ENCODE data around the gene HSD17B14. TPM values are rescaled to one million over a fixed set of nuclear protein-coding genes. Genes with fewer than 3 reads are reported as not detected.

The HSD17B14 gene
- 8.1 and 11.1 TPM in 2 replicates for polyA plus RNA-seq (2011; rRNA removed)
- polyA plus RNA-seq (2012; cell fraction: cytosol; rRNA removed), result 13.6 and 15.8 TPM in 2 replicates
- polyA plus RNA-seq (2012; cell fraction: nucleus; rRNA removed), result 19.8 and 22.5 TPM in 2 replicates
- polyA plus RNA-seq (2017; fragmentation: RNase III; extraction: RNeasy Plus Mini Kit Qiagen cat#74134 plus additional on column Dnase treatment), result 10.6 to 20.9 TPM (median 19.5 TPM) in 3 replicates
- 5.8 TPM in 2 replicates for polyA minus RNA-seq (2011; rRNA and poly(A)+ RNA removed)

DNA sequence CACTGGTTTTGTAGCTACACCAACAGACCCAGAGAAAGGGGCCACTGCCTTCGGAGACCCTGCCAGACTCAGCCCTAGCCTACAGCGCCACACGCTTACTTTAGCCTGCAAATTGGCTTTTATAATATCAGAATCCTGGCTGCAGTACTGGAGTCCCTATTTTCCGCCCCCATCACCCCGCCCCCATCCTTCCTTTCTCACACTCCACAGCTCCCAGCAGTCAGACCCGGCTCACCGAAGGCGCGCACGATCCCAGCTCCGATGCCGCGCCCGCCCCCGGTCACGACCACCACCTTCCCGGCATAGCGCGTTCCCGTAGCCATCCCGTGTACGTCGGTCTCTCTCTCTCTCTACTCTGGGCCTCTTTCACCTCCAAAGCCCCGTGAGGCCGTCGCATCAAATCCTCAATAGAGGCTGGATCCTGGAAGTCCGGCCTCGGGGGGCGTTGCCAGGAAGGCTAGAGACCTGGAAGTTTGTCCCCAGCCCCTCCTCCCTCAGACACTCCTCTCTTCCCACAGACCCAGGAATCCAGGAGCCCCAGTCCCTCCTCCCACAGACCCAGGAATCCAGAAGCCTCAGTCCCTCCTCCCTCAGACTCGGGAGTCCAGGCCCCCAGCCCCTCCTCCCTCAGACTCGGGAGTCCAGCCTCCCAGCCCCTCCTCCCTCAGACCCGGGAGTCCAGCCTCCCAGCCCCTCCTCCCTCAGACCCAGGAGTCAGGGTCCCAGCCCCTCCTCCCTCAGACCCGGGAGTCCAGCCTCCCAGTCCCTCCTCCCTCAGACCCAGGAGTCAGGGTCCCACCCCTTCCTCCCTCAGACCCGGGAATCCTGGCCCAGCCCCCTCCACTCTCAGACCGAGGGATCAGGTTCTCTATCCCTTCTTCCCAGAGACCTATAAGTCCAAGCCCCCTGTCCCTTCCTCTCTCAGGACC, at the start of gene HSD17B14:
HSD17B14 (minus strand) TSS at position 403 of the 929 bp plus-strand sequence; CDS start at position 323, 80 bp downstream.
- POLR2A ChIA-PET, result interaction anchor here (0.6 to 2.2 kb wide), 9 partner anchors 9 to 190 kb away, joined by 3 to 18 read pairs (median 5); partner anchors contain the start of genes BCAT2, CA11 and PPP1R15A
- CTCF ChIA-PET, result interaction anchor here (0.6 to 24.1 kb wide), 57 partner anchors 9 to 502 kb away, joined by 3 to 927 read pairs (median 4); partner anchors contain the start of genes BAX, BCAT2, CA11 and GYS1
- peak within 1 kb of the TSS; percentile 80 to 90 for H3K27ac ChIP-seq
- DNase-seq (ENCODE audit: low read depth in 1 of 2, low spot score in 1 of 2) (peak in 1 of 2 experiments; percentile 84), ATAC-seq (peak; percentile 65 to 70), FAIRE-seq (no peak)
- H3K4me2 ChIP-seq, result peak within 1 kb of the TSS; percentile 93
- H3K9me3 ChIP-seq, result no peaks in the 10 kb centered on the region
- H3K4me1 ChIP-seq, result peaks cover 7% of the 10 kb centered on the region; the same call in 2 of the 3 replicates
- TF ChIP-seq NPAS2 (CRISPR knock-in tag; IDR thresholded peaks at IDR 0.05; ENCODE audit: borderline replicate concordance), result no peak
- TF ChIP-seq KDM5A (IDR thresholded peaks at IDR 0.05), result peak; percentile 28; the same call in 1 of the 2 replicates
- TF ChIP-seq MAX (IDR thresholded peaks at IDR 0.05), result 0 out of 2 replicates have a peak, but pooled peaks have one; percentile 37
- TF ChIP-seq EHMT2 (IDR thresholded peaks at IDR 0.05; ENCODE audit: low read depth), result no peak
- TF ChIP-seq BCL3 (IDR thresholded peaks at IDR 0.05), result no peak
- no peak for TF ChIP-seq CEBPB (IDR thresholded peaks at IDR 0.05)
- 0 out of 2 replicates have a peak, but pooled peaks have one; percentile 1 for TF ChIP-seq RFX5 (IDR thresholded peaks at IDR 0.05)
- TF ChIP-seq, protein P1, sequence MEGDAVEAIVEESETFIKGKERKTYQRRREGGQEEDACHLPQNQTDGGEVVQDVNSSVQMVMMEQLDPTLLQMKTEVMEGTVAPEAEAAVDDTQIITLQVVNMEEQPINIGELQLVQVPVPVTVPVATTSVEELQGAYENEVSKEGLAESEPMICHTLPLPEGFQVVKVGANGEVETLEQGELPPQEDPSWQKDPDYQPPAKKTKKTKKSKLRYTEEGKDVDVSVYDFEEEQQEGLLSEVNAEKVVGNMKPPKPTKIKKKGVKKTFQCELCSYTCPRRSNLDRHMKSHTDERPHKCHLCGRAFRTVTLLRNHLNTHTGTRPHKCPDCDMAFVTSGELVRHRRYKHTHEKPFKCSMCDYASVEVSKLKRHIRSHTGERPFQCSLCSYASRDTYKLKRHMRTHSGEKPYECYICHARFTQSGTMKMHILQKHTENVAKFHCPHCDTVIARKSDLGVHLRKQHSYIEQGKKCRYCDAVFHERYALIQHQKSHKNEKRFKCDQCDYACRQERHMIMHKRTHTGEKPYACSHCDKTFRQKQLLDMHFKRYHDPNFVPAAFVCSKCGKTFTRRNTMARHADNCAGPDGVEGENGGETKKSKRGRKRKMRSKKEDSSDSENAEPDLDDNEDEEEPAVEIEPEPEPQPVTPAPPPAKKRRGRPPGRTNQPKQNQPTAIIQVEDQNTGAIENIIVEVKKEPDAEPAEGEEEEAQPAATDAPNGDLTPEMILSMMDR (IDR thresholded peaks at IDR 0.05), result peak; percentile 28; the same call in 2 of the 3 replicates
- peak; percentile 70 for TF ChIP-seq ZFP36 (IDR thresholded peaks at IDR 0.05; ENCODE audit: borderline replicate concordance, partially characterized antibody)
- no peak for TF ChIP-seq CBX2 (IDR thresholded peaks at IDR 0.05; ENCODE audit: borderline replicate concordance, low read depth)
- TF ChIP-seq, protein P2, sequence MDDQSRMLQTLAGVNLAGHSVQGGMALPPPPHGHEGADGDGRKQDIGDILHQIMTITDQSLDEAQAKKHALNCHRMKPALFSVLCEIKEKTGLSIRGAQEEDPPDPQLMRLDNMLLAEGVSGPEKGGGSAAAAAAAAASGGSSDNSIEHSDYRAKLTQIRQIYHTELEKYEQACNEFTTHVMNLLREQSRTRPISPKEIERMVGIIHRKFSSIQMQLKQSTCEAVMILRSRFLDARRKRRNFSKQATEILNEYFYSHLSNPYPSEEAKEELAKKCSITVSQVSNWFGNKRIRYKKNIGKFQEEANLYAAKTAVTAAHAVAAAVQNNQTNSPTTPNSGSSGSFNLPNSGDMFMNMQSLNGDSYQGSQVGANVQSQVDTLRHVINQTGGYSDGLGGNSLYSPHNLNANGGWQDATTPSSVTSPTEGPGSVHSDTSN (IDR thresholded peaks at IDR 0.05), result 0 out of 2 replicates have a peak, but pooled peaks have one; percentile 30
- TF ChIP-seq MYC (IDR thresholded peaks at IDR 0.05; ENCODE audit: borderline replicate concordance, low read length), result no peak
- peak in 1 of 2 experiments; percentile 6; a peak in 1 of 5 replicates for TF ChIP-seq RAD21 (conservative IDR thresholded peaks at IDR 0.05 in 1 of 2, IDR thresholded peaks at IDR 0.05 in 1 of 2)
- H3K4me3 ChIP-seq, result peak within 1 kb of the TSS; percentile 49
- WGBS (ENCODE audit: missing lambda C conversion rate), result under 1% methylated on average over 31 of the region's 35 CpGs

DNA sequence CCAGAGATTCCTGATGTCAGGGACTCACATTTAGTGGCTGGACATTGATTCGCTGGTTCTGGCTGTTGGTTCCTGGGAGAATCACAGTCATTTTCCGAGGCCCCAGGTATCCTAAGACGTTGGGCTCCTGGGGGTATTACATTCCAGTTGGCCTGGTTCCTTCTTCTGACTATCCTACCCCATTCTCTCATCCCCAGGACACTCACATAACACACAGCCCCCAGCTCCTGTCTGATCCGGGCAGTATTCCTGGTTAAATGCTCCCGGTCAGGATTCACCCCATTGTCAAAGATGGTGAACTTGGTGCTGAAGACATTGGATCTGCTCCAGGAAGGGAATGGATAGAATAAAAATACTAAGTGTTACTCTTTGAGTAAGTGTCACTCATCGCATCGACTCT, 47.4 kb upstream of the HSD17B14 start:
- TF ChIP-seq POLR2AphosphoS2 (conservative IDR thresholded peaks at IDR 0.05; ENCODE audit: low read length) (0 out of 2 replicates have a peak, but pooled peaks have one; percentile 22), CEBPB (IDR thresholded peaks at IDR 0.05) (no peak), HEYL (CRISPR knock-in tag; IDR thresholded peaks at IDR 0.05) (no peak), JUN (IDR thresholded peaks at IDR 0.05) (no peak), MAZ (IDR thresholded peaks at IDR 0.05; ENCODE audit: borderline replicate concordance, low read depth, low read length) (no peak), GATA3 (IDR thresholded peaks at IDR 0.05; ENCODE audit: borderline replicate concordance) (no peak), ZSCAN20 (CRISPR knock-in tag; IDR thresholded peaks at IDR 0.05) (no peak), ZC3H11A (IDR thresholded peaks at IDR 0.05) (no peak)
- ChIA-PET CTCF (interaction anchor here (0.7 to 4.3 kb wide), 4 partner anchors 9 to 266 kb away, joined by 4 to 25 read pairs (median 6); no protein-coding TSS in a partner anchor), POLR2A (interaction anchor here (0.7 kb wide), 1 partner anchor 49 kb away, joined by 3 read pairs; no protein-coding TSS in a partner anchor)
- ATAC-seq (peak in 1 of 2 experiments; percentile 25; a peak in 4 of 6 replicates), FAIRE-seq (no peak), DNase-seq (ENCODE audit: low read depth in 1 of 2, low spot score in 1 of 2) (no peak)
- no peak overlapping the region for H3K27ac ChIP-seq
- no peak overlapping the region for H3K4me2 ChIP-seq
- H3K4me3 ChIP-seq, result no peak overlapping the region
- WGBS (ENCODE audit: missing lambda C conversion rate), result 89% methylated on average over 7 of the region's 7 CpGs
- no peaks in the 10 kb centered on the region for H3K9me3 ChIP-seq
- no peaks in the 10 kb centered on the region for H3K4me1 ChIP-seq
